HG03175 (cell line): ENCODE measurements around the gene IL2RA.
"Not testable (repeated sequence)": the region's sequence is repeated elsewhere in the genome, so short reads cannot be mapped to it uniquely, and the experiment has no call there.

Source experiments
- ATAC-seq: cut with Tn5 transposase; IDR thresholded peaks from one replicate; pipeline ENCODE4 v1.9.1; 2021; ENCODE audit warnings: mild to moderate bottlenecking, moderate library complexity; ENCODE audit not compliant: unreplicated experiment

The IL2RA gene

GRCh38 chr10:6062101-6062771 lies at the start of gene IL2RA:
Gene IL2RA, minus strand, starts transcription at chr10:6062367. Its CDS starts 216 bp downstream, at chr10:6062151.
- no peak for ATAC-seq

- no peak for ATAC-seq
Observed at GRCh38 chr10:6110136-6110535, 48.0 kb upstream of the IL2RA start.

GRCh38 chr10:6109444-6109775 lies 47.2 kb upstream of the IL2RA start:
- no peak for ATAC-seq

GRCh38 chr10:6108631-6109443 lies 46.7 kb upstream of the IL2RA start:
- no peak for ATAC-seq

GRCh38 chr10:6108072-6108471 lies 45.9 kb upstream of the IL2RA start:
- no peak for ATAC-seq

GRCh38 chr10:6107616-6108015 lies 45.4 kb upstream of the IL2RA start:
- not testable (repeated sequence) for ATAC-seq

- ATAC-seq = no peak
Observed at GRCh38 chr10:6103591-6103990, 41.4 kb upstream of the IL2RA start.

- ATAC-seq = no peak
Observed at GRCh38 chr10:6102128-6102527, 40.0 kb upstream of the IL2RA start.

GRCh38 chr10:6101181-6101580 lies 39.0 kb upstream of the IL2RA start:
- ATAC-seq = no peak

GRCh38 chr10:6100370-6100769 lies 38.2 kb upstream of the IL2RA start:
- ATAC-seq = no peak

GRCh38 chr10:6098156-6098555 lies 36.0 kb upstream of the IL2RA start:
- no peak for ATAC-seq

- ATAC-seq = no peak
Observed at GRCh38 chr10:6097063-6097462, 34.9 kb upstream of the IL2RA start.

GRCh38 chr10:6095810-6096570 lies 33.8 kb upstream of the IL2RA start:
- ATAC-seq = no peak

GRCh38 chr10:6092731-6093130 lies 30.6 kb upstream of the IL2RA start:
- no peak for ATAC-seq

GRCh38 chr10:6091630-6092029 lies 29.5 kb upstream of the IL2RA start:
- ATAC-seq = no peak

GRCh38 chr10:6089334-6090219 lies 27.4 kb upstream of the IL2RA start:
- ATAC-seq = peak; percentile 18

GRCh38 chr10:6088721-6089333 lies 26.7 kb upstream of the IL2RA start, which contains the start of gene RBM17:
Gene RBM17, plus strand, starts transcription at chr10:6089034. Its CDS starts 8,032 bp downstream, at chr10:6097066.
- ATAC-seq = peak; percentile 85

- peak; percentile 50 for ATAC-seq
Observed at GRCh38 chr10:6086375-6087233, 24.4 kb upstream of the IL2RA start.
